Chondrocyte (in vitro differentiated cells): ENCODE measurements around the gene USP3. TPM values are rescaled to one million over a fixed set of nuclear protein-coding genes. Genes with fewer than 3 reads are reported as not detected.

Experiments
- DNase-seq: peaks from one replicate; pipeline ENCODE4 v3.0.0; 2021; ENCODE audit warnings: mixed read lengths, low spot score
- H3K27ac Mint-ChIP-seq: one replicate; pipeline ENCODE4 v1.8.0; 2021; ENCODE audit warnings: mild to moderate bottlenecking, moderate library complexity, mixed read lengths; ENCODE audit not compliant: unreplicated experiment
- H3K27me3 Mint-ChIP-seq: 2 replicates; pipeline ENCODE4 v1.8.0; 2021; ENCODE audit warnings: low read depth, mixed read lengths
- H3K36me3 Mint-ChIP-seq: 2 replicates; pipeline ENCODE4 v1.8.0; 2021; ENCODE audit warnings: low read depth, mixed read lengths
- H3K4me1 Mint-ChIP-seq: 2 replicates; pipeline ENCODE4 v1.8.0; 2021; ENCODE audit warnings: low read depth, mild to moderate bottlenecking, mixed read lengths
- H3K4me3 Mint-ChIP-seq: one replicate; pipeline ENCODE4 v1.8.0; 2021; ENCODE audit warnings: mild to moderate bottlenecking, moderate library complexity, mixed read lengths; ENCODE audit not compliant: unreplicated experiment
- H3K9me3 Mint-ChIP-seq: 2 replicates; pipeline ENCODE4 v1.8.0; 2021; ENCODE audit warnings: low read depth, mixed read lengths
- total RNA-seq: library from RNA; stranded (reverse); gene quantifications from 3 replicates; pipeline ENCODE4 v1.2.1, GENCODE V29; 2021
- TF ChIP-seq, protein P1 (sequence below): fragments of 200-600 bp; sonication (generic); IDR thresholded peaks from 2 replicates; pipeline ENCODE4 v1.5.0; 2021; ENCODE audit warnings: antibody characterized with exemption, mild to moderate bottlenecking, moderate library complexity

Gene USP3
- total RNA-seq, 1 donor from 2014 or later: 27.6 TPM

DNA sequence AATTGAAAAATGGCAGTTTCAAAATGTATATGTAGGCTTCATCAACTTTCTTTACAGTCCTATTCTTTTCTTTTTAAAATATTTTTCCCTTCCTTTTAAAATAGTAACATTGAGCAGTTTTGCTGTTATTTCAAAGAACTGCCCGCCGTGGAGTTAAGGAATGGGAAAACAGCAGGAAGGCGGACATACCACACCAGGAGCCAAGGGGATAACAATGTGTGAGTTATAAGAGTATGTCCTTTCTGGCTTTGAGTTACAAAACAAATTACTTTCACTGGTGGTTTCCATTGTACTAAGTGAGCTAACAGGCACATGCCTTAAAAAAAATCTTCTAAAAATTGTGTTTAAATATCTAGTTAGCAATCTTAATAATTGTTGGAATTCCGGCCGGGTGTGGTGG, 55.4 kb downstream of the USP3 start:
- TF ChIP-seq, protein P1, sequence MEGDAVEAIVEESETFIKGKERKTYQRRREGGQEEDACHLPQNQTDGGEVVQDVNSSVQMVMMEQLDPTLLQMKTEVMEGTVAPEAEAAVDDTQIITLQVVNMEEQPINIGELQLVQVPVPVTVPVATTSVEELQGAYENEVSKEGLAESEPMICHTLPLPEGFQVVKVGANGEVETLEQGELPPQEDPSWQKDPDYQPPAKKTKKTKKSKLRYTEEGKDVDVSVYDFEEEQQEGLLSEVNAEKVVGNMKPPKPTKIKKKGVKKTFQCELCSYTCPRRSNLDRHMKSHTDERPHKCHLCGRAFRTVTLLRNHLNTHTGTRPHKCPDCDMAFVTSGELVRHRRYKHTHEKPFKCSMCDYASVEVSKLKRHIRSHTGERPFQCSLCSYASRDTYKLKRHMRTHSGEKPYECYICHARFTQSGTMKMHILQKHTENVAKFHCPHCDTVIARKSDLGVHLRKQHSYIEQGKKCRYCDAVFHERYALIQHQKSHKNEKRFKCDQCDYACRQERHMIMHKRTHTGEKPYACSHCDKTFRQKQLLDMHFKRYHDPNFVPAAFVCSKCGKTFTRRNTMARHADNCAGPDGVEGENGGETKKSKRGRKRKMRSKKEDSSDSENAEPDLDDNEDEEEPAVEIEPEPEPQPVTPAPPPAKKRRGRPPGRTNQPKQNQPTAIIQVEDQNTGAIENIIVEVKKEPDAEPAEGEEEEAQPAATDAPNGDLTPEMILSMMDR: no peak
- peaks cover 33% of the 10 kb centered on the region for H3K36me3 Mint-ChIP-seq
- no peak overlapping the region for H3K27ac Mint-ChIP-seq
- no peaks in the 10 kb centered on the region for H3K9me3 Mint-ChIP-seq
- H3K4me1 Mint-ChIP-seq: peaks cover 3% of the 10 kb centered on the region
- no peak overlapping the region for H3K4me3 Mint-ChIP-seq
- H3K27me3 Mint-ChIP-seq: no peaks in the 10 kb centered on the region
- no peak for DNase-seq

DNA sequence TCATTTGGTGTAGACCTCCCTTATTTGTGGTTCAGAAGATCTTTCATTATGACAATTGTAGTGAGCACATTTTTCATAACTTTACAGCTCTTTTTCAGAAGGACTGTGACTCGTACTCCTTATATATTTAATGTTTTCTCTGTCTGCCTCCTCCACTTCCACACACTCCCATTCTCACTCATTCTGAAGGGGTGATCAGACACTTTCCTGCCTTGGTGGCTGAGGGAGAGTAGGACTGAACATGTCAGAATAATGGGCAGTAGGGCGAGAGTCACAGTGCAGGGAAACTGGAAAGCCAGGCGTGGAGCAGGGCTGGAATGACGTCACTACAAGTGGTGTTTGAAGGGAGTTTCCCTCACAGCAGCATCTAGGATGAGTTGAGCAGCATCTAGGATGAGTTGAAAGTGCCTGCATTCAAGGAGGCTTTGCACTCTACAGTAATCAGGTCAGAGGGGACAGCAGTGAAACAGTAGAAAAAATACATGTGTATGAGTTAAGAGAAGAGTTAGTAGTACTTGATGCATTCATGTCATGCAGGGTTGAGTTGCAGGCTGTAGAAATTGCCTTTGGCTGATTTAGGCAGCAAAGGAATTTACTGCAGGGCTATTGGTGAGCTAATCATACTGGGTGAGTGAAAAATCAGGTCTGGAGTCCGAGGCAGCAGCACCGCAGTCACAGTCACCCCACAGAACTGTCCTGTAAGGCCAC, 56.5 kb downstream of the USP3 start:
- TF ChIP-seq, protein P1: no peak
- no peak overlapping the region for H3K4me3 Mint-ChIP-seq
- no peak overlapping the region for H3K27ac Mint-ChIP-seq
- H3K9me3 Mint-ChIP-seq: no peaks in the 10 kb centered on the region
- no peak for DNase-seq
- H3K36me3 Mint-ChIP-seq: peaks cover 34% of the 10 kb centered on the region
- no peaks in the 10 kb centered on the region for H3K27me3 Mint-ChIP-seq
- H3K4me1 Mint-ChIP-seq: no peaks in the 10 kb centered on the region

DNA sequence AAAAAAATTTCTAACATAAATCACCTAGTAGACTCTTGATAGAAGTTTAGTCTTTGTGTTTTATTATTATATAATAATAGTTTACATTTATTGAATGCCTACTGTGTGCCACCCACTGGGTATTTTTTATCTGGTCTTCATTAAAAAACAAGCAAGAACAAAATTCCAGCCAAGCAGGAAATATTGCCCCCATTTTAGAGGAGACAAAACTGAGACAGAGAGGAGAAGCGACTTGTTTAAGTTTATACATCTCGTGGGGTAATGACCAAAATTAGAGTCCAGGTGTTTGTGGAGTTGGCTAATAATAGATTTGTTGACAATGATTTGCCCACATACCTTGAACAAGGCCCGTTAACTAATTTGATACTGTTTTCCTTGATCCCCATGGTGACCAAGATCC, 59.7 kb downstream of the USP3 start:
- TF ChIP-seq, protein P1: no peak
- H3K9me3 Mint-ChIP-seq: no peaks in the 10 kb centered on the region

DNA sequence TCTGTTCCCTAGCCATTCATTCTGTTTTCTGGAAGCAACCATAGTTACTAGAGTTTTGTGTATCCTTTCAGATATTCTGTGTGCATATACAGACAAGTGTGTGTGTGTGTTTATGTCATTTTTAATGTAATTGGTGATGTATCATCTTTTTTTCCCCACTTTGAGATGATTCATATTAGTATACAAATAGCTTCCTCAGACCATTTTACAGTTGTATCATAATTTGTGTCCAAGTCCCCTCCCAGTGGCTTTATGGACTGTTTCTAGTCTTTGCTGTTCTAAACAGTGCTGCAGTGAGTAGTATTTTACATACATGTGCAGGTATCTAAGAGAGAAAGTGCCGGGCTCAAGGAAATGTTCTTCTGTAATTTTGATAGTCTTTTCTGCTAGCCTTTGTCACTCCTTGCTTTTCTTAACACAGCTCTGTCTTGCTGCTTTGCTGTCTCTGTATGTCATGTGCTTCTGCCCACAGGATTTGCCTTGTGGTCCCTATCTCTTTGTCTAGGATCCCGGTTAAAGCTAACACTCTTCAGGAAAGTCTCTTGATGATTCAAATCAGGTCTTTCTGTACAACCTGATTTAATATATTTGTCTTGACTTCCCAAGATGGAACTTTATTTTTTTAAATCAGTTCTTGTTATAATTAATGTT, 61.3 kb downstream of the USP3 start:
- TF ChIP-seq, protein P1: no peak
- H3K4me1 Mint-ChIP-seq: no peaks in the 10 kb centered on the region
- no peak for DNase-seq
- no peaks in the 10 kb centered on the region for H3K27me3 Mint-ChIP-seq
- H3K4me3 Mint-ChIP-seq: no peak overlapping the region
- no peak overlapping the region for H3K27ac Mint-ChIP-seq
- peaks cover 29% of the 10 kb centered on the region for H3K36me3 Mint-ChIP-seq
- no peaks in the 10 kb centered on the region for H3K9me3 Mint-ChIP-seq

More for the DNA sequence above, 59.7 kb downstream of the USP3 start:
- H3K4me3 Mint-ChIP-seq: no peak overlapping the region
- no peak for DNase-seq
- no peak overlapping the region for H3K27ac Mint-ChIP-seq
- H3K4me1 Mint-ChIP-seq: no peaks in the 10 kb centered on the region
- peaks cover 35% of the 10 kb centered on the region for H3K36me3 Mint-ChIP-seq
- H3K27me3 Mint-ChIP-seq: no peaks in the 10 kb centered on the region

DNA sequence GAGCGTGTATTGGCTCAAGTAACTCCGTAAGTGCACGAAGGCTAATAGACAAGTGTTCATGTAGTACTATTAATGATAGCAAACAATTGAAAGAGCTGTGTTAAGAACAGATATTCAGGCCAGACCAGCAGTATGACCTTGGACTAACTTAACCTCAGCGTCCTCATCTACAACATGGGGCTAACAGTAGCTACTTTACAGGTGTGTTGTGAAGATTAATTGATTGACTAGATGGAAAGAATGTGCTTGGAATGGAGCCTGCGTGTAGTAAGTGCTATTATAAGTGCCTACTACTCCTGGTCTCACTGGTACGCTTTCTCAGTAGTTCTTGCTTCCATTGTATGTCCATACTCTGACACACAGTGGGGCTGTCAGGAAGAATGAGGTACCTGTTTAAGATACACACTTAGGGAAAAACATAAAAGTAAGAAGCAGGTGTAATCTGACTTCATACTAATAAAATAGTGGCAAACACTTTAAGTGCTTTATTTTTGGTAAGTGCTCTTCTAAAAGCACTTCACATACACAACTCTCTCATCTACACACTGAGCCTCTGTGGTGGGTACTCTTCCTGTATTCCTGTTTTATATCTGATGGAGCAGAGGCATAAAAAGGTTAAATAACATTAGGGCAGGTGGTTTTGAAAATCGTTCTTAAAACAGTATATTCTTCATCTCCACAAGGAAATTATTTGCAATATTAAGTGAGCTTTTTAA, 68.5 kb downstream of the USP3 start:
- H3K4me3 Mint-ChIP-seq: no peak overlapping the region
- no peaks in the 10 kb centered on the region for H3K9me3 Mint-ChIP-seq
- H3K27me3 Mint-ChIP-seq: no peaks in the 10 kb centered on the region
- peaks cover 10% of the 10 kb centered on the region for H3K36me3 Mint-ChIP-seq
- TF ChIP-seq, protein P1: no peak
- no peak for DNase-seq
- H3K27ac Mint-ChIP-seq: no peak overlapping the region
- H3K4me1 Mint-ChIP-seq: peaks cover 23% of the 10 kb centered on the region
